GM18498 (cell line): ENCODE measurements around the gene PCDHA7.
"Not testable (repeated sequence)": the region's sequence is repeated elsewhere in the genome, so short reads cannot be mapped to it uniquely, and the experiment has no call there.

ENCODE experiments used
- ATAC-seq: cut with Tn5 transposase; IDR thresholded peaks from one replicate; pipeline ENCODE4 v1.9.1; 2021; ENCODE audit warnings: mild to moderate bottlenecking, moderate library complexity; ENCODE audit not compliant: unreplicated experiment

Gene PCDHA7

GRCh38 chr5:140833993-140834392 lies at the start of gene PCDHA7:
Gene PCDHA7, plus strand, starts transcription at chr5:140834269. Its CDS starts 115 bp downstream, at chr5:140834384.
- ATAC-seq: no peak

- no peak for ATAC-seq
These were observed 48.0 kb upstream of the PCDHA7 start, which contains the start of gene PCDHA1 for GRCh38 chr5:140785905-140786686. Gene PCDHA1, plus strand, starts transcription at chr5:140786140.

DNA sequence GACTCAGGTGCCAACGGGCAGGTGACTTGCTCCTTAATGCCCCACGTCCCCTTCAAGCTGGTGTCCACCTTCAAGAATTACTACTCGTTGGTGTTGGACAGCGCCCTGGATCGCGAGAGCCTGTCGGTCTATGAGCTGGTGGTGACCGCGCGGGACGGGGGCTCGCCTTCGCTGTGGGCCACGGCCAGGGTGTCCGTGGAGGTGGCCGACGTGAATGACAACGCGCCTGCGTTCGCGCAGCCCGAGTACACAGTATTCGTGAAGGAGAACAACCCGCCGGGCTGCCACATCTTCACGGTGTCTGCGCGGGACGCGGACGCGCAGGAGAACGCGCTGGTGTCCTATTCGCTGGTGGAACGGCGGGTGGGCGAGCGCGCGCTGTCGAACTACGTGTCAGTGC lies 46.6 kb upstream of the PCDHA7 start:
- ATAC-seq: not testable (repeated sequence)

DNA sequence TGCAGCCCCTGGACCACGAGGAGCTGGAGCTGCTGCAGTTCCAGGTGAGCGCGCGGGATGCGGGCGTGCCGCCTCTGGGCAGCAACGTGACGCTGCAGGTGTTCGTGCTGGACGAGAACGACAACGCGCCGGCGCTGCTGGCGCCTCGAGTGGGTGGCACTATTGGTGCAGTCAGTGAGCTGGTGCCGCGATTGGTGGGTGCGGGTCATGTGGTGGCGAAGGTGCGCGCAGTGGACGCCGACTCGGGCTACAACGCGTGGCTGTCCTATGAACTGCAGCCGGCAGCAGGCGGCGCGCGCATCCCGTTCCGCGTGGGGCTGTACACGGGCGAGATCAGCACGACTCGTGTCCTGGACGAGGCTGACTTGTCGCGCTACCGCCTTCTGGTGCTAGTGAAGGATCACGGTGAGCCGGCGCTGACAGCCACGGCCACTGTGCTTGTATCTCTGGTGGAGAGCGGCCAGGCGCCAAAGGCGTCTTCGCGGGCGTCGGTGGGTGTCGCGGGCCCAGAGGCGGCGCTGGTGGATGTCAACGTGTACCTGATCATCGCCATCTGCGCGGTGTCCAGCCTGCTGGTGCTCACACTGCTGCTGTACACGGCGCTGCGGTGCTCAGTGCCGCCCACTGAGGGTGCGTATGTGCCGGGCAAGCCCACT lies 46.1 kb upstream of the PCDHA7 start:
- not testable (repeated sequence) for ATAC-seq

- ATAC-seq: no peak
These were observed 43.0 kb upstream of the PCDHA7 start for GRCh38 chr5:140791089-140791488.

- ATAC-seq: no peak
These were observed 39.3 kb upstream of the PCDHA7 start, which contains the start of gene PCDHA2 for GRCh38 chr5:140794595-140795258. Gene PCDHA2, plus strand, starts transcription at chr5:140794852.

- ATAC-seq: no peak
These were observed 38.8 kb upstream of the PCDHA7 start for GRCh38 chr5:140795259-140795641.

DNA sequence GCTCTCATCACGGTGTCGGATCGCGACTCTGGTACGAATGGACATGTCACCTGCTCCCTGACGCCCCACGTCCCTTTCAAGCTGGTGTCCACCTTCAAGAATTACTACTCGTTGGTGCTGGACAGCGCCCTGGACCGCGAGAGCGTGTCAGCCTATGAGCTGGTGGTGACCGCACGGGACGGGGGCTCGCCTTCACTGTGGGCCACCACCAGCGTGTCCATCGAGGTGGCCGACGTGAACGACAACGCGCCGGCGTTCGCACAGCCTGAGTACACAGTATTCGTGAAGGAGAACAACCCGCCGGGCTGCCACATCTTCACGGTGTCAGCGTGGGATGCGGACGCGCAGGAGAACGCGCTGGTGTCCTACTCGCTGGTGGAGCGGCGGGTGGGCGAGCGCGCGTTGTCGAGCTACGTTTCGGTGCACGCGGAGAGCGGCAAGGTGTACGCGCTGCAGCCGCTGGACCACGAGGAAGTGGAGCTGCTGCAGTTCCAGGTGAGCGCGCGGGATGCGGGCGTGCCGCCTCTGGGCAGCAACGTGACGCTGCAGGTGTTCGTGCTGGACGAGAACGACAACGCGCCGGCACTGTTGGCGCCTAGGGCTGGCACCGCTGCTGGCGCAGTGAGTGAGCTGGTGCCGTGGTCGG lies 37.9 kb upstream of the PCDHA7 start:
- ATAC-seq: not testable (repeated sequence)

GRCh38 chr5:140796718-140797095 lies 37.4 kb upstream of the PCDHA7 start:
- no peak for ATAC-seq

DNA sequence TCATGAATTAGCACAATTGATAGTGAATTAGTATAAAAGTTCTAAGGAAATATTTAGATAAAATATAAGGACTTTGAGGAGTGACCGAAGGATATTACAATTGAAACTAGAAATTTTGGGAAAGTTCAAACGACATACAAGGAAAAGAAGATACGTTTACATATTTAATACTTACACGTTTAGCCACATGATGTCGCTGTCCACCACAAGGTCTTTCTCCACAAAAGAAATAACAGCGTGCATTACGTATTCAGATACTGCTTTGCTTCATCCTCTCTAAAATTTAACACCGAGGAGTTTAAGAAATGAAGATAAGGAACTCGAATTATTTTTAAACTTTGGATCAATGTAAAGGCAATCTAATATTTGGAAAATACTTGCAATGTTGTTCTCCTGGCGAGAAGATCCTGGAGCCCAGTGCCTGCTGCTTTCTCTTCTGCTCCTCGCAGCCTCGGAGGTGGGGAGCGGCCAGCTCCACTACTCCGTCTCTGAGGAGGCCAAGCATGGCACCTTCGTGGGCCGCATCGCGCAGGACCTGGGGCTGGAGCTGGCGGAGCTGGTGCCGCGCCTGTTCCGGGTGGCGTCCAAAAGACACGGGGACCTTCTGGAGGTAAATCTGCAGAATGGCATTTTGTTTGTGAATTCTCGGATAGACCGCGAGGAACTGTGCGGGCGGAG lies 33.1 kb upstream of the PCDHA7 start, which contains the start of gene PCDHA3:
TSS of gene PCDHA3 (plus strand) at position 242 of the 678 bp plus-strand sequence.
- ATAC-seq: no peak

DNA sequence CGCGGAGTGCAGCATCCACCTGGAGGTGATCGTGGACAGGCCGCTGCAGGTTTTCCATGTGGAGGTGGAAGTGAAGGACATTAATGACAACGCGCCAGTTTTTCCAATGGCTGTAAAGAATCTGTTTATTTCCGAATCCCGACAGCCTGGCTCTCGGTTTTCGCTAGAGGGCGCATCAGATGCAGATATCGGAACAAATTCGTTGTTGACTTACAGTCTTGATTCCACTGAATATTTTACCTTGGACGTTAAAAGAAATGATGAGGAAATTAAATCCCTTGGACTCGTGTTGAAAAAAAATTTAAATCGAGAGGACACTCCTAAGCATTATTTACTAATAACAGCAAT lies 32.6 kb upstream of the PCDHA7 start:
- ATAC-seq: no peak

GRCh38 chr5:140802381-140802780 lies 31.7 kb upstream of the PCDHA7 start:
- not testable (repeated sequence) for ATAC-seq

DNA sequence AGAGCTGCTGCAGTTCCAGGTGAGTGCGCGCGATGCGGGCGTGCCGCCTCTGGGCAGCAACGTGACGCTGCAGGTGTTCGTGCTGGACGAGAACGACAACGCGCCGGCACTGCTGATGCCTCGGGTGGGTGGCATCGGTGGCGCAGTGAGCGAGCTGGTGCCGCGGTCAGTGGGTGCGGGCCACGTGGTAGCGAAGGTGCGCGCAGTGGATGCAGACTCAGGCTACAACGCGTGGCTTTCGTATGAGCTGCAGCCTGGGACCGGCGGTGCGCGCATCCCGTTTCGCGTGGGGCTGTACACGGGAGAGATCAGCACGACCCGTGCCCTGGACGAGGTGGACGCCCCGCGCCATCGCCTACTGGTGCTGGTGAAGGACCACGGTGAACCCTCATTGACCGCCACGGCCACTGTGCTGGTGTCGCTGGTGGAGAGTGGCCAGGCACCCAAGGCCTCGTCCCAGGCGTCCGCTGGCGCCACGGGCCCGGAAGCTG lies 31.2 kb upstream of the PCDHA7 start:
- ATAC-seq: no peak

DNA sequence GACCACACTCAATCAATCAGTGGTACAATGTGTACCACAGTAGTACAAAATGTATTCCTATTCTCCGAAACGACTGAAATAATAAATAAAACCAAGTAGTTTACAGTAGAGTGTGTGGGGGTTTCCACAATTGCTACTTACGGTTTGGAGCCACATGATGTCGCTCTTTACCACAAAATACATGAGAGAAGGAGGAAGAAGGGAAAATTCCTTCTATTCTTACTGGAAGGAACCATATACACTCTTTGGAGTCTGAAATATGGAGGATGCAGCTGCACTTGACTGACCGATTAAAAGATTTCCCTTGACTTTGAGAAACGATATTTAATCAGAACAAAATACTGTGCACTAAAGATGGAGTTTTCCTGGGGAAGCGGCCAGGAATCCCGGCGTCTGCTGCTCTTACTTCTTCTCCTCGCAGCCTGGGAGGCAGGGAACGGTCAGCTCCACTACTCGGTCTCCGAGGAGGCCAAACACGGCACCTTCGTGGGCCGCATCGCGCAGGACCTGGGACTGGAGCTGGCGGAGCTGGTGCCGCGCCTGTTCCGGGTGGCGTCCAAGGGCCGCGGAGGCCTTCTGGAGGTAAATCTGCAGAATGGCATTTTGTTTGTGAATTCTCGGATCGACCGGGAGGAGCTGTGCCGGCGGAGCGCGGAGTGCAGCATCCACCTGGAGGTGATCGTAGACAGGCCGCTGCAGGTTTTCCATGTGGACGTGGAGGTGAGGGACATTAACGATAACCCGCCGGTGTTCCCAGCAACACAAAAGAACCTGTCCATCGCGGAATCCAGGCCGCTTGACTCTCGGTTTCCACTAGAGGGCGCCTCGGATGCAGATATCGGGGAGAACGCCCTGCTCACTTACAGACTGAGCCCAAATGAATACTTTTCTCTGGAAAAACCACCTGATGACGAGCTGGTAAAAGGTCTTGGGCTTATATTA lies 27.0 kb upstream of the PCDHA7 start, which contains the start of gene PCDHA4:
TSS of gene PCDHA4 (plus strand) at position 235 of the 942 bp plus-strand sequence.
- ATAC-seq: no peak

- not testable (repeated sequence) for ATAC-seq
These were observed 25.7 kb upstream of the PCDHA7 start for GRCh38 chr5:140808241-140808888.

- ATAC-seq: no peak
These were observed 25.2 kb upstream of the PCDHA7 start for GRCh38 chr5:140808889-140809291.

GRCh38 chr5:140821375-140822280 lies 12.4 kb upstream of the PCDHA7 start, which contains the start of gene PCDHA5:
Gene PCDHA5, plus strand, starts transcription at chr5:140821613.
- ATAC-seq: no peak

- ATAC-seq: no peak
These were observed 11.8 kb upstream of the PCDHA7 start for GRCh38 chr5:140822281-140822629.
